ENCODE data around the gene TH.

The TH gene

DNA sequence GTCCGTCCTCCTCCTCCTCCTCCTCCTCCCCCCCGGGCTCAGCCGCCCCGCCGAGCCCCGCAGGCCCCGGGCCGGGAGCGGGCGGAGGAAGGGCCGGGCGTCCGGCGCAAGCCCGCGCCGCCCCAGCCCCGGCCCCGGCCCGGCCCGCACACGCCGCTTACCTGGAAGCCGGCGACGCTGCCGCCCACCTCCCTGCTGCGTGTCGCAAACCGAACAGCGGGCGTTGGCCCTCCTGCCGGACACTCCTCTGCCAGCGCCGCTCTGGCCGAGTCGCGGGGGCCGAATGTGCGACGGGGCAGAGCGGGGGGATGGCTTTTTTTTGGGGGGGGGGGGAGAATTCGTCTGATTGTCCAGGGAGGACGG, 33.6 kb downstream of the TH start:
- Histone ChIP-seq H3K27ac (no peak overlapping the region), H3K36me3 (replicated peaks) (no peaks in the 10 kb centered on the region), H3K4me3 (ENCODE audit: low read depth, low read length) (peak overlapping the region; percentile 22), H3K27me3 (replicated peaks) (peaks cover 32% of the 10 kb centered on the region)
- DNase-seq: no peak
- TF ChIP-seq, protein P1, sequence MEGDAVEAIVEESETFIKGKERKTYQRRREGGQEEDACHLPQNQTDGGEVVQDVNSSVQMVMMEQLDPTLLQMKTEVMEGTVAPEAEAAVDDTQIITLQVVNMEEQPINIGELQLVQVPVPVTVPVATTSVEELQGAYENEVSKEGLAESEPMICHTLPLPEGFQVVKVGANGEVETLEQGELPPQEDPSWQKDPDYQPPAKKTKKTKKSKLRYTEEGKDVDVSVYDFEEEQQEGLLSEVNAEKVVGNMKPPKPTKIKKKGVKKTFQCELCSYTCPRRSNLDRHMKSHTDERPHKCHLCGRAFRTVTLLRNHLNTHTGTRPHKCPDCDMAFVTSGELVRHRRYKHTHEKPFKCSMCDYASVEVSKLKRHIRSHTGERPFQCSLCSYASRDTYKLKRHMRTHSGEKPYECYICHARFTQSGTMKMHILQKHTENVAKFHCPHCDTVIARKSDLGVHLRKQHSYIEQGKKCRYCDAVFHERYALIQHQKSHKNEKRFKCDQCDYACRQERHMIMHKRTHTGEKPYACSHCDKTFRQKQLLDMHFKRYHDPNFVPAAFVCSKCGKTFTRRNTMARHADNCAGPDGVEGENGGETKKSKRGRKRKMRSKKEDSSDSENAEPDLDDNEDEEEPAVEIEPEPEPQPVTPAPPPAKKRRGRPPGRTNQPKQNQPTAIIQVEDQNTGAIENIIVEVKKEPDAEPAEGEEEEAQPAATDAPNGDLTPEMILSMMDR (IDR thresholded peaks at IDR 0.05; ENCODE audit: low read depth, low read length, missing control alignments): no peak
- in situ Hi-C loops (cut with HindIII; ENCODE audit: low pct_ligation_motif_present, low sequenced_read_pairs): no loop called here

GRCh38 chr11:2137202-2138067, 34.2 kb downstream of the TH start:
- Histone ChIP-seq H3K36me3 (replicated peaks) (no peaks in the 10 kb centered on the region), H3K27ac (no peak overlapping the region), H3K4me3 (ENCODE audit: low read depth, low read length) (peak overlapping the region; percentile 39), H3K27me3 (replicated peaks) (peaks cover 26% of the 10 kb centered on the region)
- in situ Hi-C loops (cut with HindIII; ENCODE audit: low pct_ligation_motif_present, low sequenced_read_pairs): no loop called here
- TF ChIP-seq, protein P1 (IDR thresholded peaks at IDR 0.05; ENCODE audit: low read depth, low read length, missing control alignments): no peak
- DNase-seq: peak; percentile 62

GRCh38 chr11:2136952-2137201, 34.7 kb downstream of the TH start:
- Histone ChIP-seq H3K27me3 (replicated peaks) (peaks cover 25% of the 10 kb centered on the region), H3K36me3 (replicated peaks) (no peaks in the 10 kb centered on the region), H3K27ac (no peak overlapping the region), H3K4me3 (ENCODE audit: low read depth, low read length) (peak overlapping the region; percentile 24)
- in situ Hi-C loops (cut with HindIII; ENCODE audit: low pct_ligation_motif_present, low sequenced_read_pairs): no loop called here
- no peak for DNase-seq
- TF ChIP-seq, protein P1 (IDR thresholded peaks at IDR 0.05; ENCODE audit: low read depth, low read length, missing control alignments): no peak

DNA sequence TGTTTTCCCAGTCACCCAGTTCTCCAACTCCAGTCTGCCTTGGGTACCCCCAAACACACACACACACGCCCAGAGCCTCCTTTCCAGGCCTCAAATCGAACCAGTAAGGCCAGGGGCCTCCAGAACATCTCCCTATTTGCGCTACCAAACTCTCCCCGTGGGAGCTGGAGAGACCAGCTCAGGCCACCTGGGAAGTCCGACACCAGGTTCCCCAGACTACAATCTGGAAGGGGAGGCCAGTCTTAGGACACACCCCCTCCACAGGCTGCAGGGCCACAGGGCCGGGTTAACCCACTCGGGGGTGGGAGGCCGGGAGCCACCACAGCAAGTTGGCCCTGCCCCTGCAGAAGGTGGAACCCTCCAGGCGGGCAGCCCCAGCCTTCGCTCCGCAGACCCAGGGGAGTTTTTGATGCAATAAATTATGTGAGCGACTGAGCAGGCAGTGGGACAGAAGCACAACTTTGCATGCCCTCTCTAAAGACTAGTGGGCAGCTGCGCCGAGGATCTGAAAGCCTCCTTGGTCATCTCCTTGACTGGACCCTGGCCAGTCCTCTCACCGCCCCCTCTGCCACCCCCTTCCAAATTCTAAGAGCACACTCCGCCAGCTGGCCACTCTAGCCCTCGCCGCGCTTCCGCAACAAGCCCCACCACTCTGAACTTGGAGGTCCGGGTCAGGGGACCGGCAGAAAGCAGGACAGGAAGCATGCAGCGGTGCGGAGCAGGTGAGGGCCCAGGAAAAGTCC, 35.2 kb downstream of the TH start:
- TF ChIP-seq, protein P1 (IDR thresholded peaks at IDR 0.05; ENCODE audit: low read depth, low read length, missing control alignments): no peak
- no peak for DNase-seq
- Histone ChIP-seq H3K27me3 (replicated peaks) (peaks cover 23% of the 10 kb centered on the region), H3K4me3 (ENCODE audit: low read depth, low read length) (no peak overlapping the region), H3K27ac (no peak overlapping the region), H3K36me3 (replicated peaks) (no peaks in the 10 kb centered on the region)
- in situ Hi-C loops (cut with HindIII; ENCODE audit: low pct_ligation_motif_present, low sequenced_read_pairs): no loop called here

DNA sequence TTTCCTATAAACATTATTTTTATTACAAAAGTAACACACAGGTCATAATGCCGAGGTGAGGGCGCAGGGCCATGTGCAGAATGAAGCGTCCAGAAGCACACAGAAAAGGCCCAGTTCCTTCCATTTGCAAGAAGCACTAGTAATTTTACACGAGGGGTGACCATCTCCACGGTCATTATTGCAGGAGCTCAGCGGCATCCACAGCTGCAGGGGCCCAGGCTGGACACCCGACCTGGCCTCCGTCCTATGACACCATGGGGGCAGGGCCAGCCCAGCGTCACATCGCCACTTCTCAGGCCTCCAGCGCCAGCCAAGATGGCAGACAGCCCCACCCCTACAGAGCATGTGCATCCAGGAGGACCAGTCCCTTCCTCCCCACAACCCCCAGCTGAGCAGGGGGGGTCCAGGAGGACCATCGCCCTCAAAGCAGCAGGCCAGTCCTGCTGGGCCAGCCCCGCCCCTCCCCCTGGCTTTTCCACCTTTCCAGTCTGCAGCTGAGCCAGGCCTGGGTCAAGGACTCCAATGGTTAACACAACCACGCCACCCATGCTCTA, 35.9 kb downstream of the TH start:
- in situ Hi-C loops (cut with HindIII; ENCODE audit: low pct_ligation_motif_present, low sequenced_read_pairs): no loop called here

More for the DNA sequence above, 35.9 kb downstream of the TH start:
- no peak overlapping the region for H3K27ac ChIP-seq
- TF ChIP-seq, protein P1 (IDR thresholded peaks at IDR 0.05; ENCODE audit: low read depth, low read length, missing control alignments): no peak
- H3K4me3 ChIP-seq (ENCODE audit: low read depth, low read length): no peak overlapping the region
- no peak for DNase-seq
- no peaks in the 10 kb centered on the region for H3K36me3 ChIP-seq (replicated peaks)
- peaks cover 16% of the 10 kb centered on the region for H3K27me3 ChIP-seq (replicated peaks)

Measured in brain microvascular endothelial cell (primary cell).